K562 (cell line): ENCODE results near the gene MPHOSPH8. TPM values are rescaled to one million over a fixed set of nuclear protein-coding genes. Genes with fewer than 3 reads are reported as not detected.

ENCODE experiments used
- ATAC-seq: fragments of 200-7000 bp; cut with Tn5 transposase; 3 replicates; pipeline ENCODE4 v1.9.1; 2020; ENCODE audit warnings: moderate library complexity
- BruUV-seq: library from RNA; stranded (reverse); fragments of 400-500 nt; replicated peaks from 2 replicates; lab custom pipeline; 2021; lab: Mats Ljungman, UMichigan
- CTCF ChIA-PET: fragments of 300-600 bp; formaldehyde crosslinking; extraction: SDS; loops from one replicate; lab custom pipeline; 2021; ENCODE audit warnings: low intra/inter-chr PET ratio; lab: Yijun Ruan, JAX
- POLR2A ChIA-PET: fragments of 300-600, 350-650 bp; sonication (Branson Sonifier 250); formaldehyde crosslinking; extraction: SDS; loops from one replicate; lab custom pipeline; 2021; ENCODE audit warnings: antibody characterized with exemption, inconsistent platforms; lab: Yijun Ruan, JAX
- DNase-seq, 4 experiments: peaks; one replicate each; pipeline versions ENCODE4 v3.0.0 to v3.0.0-alpha.2; 2011 to 2018; ENCODE audit warnings: low spot score in 3 of 4, mixed read lengths in 3 of 4; ENCODE audit errors: extremely low read depth in 1 of 4
- FAIRE-seq: peaks from 2 replicates; lab custom pipeline; 2011; peaks lifted over from hg19 to GRCh38; lab: Jason Lieb, UNC
- H2AFZ ChIP-seq: 2 replicates; pipeline ENCODE4 v1.6.0; 2011; ENCODE audit warnings: low read depth, low read length, control low read depth, inconsistent platforms
- H3K27ac ChIP-seq: fragments of 200-600 bp; 3 replicates; pipeline ENCODE4 v1.8.0; 2011; ENCODE audit warnings: low read depth, mild to moderate bottlenecking, control low read depth, inconsistent platforms, low read length, moderate library complexity, mixed read lengths; ENCODE audit errors: extremely low read depth
- H3K27me3 ChIP-seq, 2 experiments: fragments of 300-600 bp in 1 of 2; 2 replicates in 1 of 2; 3 replicates in 1 of 2; pipeline versions ENCODE4 v1.6.0 to v1.8.0; 2011; ENCODE audit warnings: inconsistent platforms in 2 of 2, low read length in 2 of 2, mild to moderate bottlenecking in 1 of 2, mixed read lengths in 1 of 2, moderate library complexity in 1 of 2; ENCODE audit not compliant: control insufficient read depth in 2 of 2, insufficient read depth in 2 of 2
- H3K36me3 ChIP-seq: fragments of 300-600 bp; 3 replicates; pipeline ENCODE4 v1.8.0; 2011; ENCODE audit warnings: mild to moderate bottlenecking, low read length, inconsistent platforms; ENCODE audit not compliant: control insufficient read depth, insufficient read depth
- H3K4me1 ChIP-seq, 2 experiments: fragments of 200-600 bp in 1 of 2; replicated peaks in 1 of 2; 2 replicates in 1 of 2; 3 replicates in 1 of 2; pipeline versions ENCODE4 v1.5.1 to v1.8.0; 2011; ENCODE audit warnings: inconsistent platforms in 2 of 2, low read length in 2 of 2, mild to moderate bottlenecking in 1 of 2, mixed read lengths in 1 of 2, moderate library complexity in 1 of 2; ENCODE audit not compliant: control insufficient read depth in 2 of 2, insufficient read depth in 2 of 2
- H3K4me2 ChIP-seq: 2 replicates; pipeline ENCODE4 v1.6.1; 2011; ENCODE audit warnings: low read length, control low read depth, inconsistent platforms, mixed read lengths; ENCODE audit not compliant: insufficient read depth
- H3K4me3 ChIP-seq: fragments of 200-600 bp; sonication (generic), shearing (Covaris generic); 2 replicates; pipeline ENCODE4 v1.5.1; 2016; ENCODE audit warnings: control low read depth, inconsistent platforms
- H3K79me2 ChIP-seq: fragments of 200-600 bp; 3 replicates; pipeline ENCODE4 v1.8.0; 2011; ENCODE audit warnings: low read length, inconsistent platforms; ENCODE audit not compliant: control insufficient read depth, insufficient read depth
- H3K9ac ChIP-seq, 2 experiments: 2 replicates each; pipeline versions ENCODE4 v1.6.0 to v1.6.1; 2011; ENCODE audit warnings: low read depth in 2 of 2, low read length in 2 of 2, control low read depth in 1 of 2, inconsistent platforms in 1 of 2, mild to moderate bottlenecking in 1 of 2, mixed read lengths in 1 of 2; ENCODE audit not compliant: insufficient read depth in 1 of 2
- H3K9me1 ChIP-seq: one replicate; pipeline ENCODE4 v1.6.0; 2011; ENCODE audit warnings: inconsistent platforms, mild to moderate bottlenecking, low read length, moderate library complexity; ENCODE audit not compliant: control insufficient read depth, insufficient read depth
- H3K9me3 ChIP-seq: replicated peaks from 2 replicates; pipeline ENCODE4 v1.5.1; 2011; ENCODE audit warnings: low read depth, low read length, inconsistent platforms; ENCODE audit not compliant: control insufficient read depth, insufficient read depth
- H4K20me1 ChIP-seq: replicated peaks from 2 replicates; pipeline ENCODE4 v1.6.1; 2011; ENCODE audit warnings: low read length, inconsistent platforms, mixed read lengths; ENCODE audit not compliant: control insufficient read depth, insufficient read depth
- FOXJ3 ChIP-seq: sonication (generic); formaldehyde crosslinking; IDR thresholded peaks from 2 replicates; pipeline ENCODE4 v1.4.0; 2020; ENCODE audit warnings: mild to moderate bottlenecking, missing genetic modification reagents
- GABPA ChIP-seq: fragments of 200-800 bp; sonication (Bioruptor generic); conservative IDR thresholded peaks from 2 replicates; pipeline ENCODE4 v1.6.1; 2016; ENCODE audit warnings: low read depth, missing genetic modification characterization, missing compliant biosample characterization
- GABPB1 ChIP-seq: sonication (generic); formaldehyde crosslinking; IDR thresholded peaks from 2 replicates; pipeline ENCODE4 v1.8.0; 2022; ENCODE audit warnings: mild to moderate bottlenecking, missing genetic modification reagents
- HNRNPL ChIP-seq: fragments of 200-400 bp; formaldehyde crosslinking; IDR thresholded peaks from 2 replicates; pipeline ENCODE4 v1.6.1; 2017; ENCODE audit warnings: low read depth, mild to moderate bottlenecking, low read length
- KDM4B ChIP-seq, 2 experiments: fragments of 450-650 bp in 1 of 2; sonication (generic) in 1 of 2; IDR thresholded peaks; 2 replicates each; pipeline ENCODE4 v1.6.1; 2016 to 2017; ENCODE audit warnings: borderline replicate concordance in 2 of 2, antibody characterized with exemption in 1 of 2, low read depth in 1 of 2, mild to moderate bottlenecking in 1 of 2
- MCM7 ChIP-seq, 2 experiments: fragments of 450-650 bp; IDR thresholded peaks; 2 replicates each; pipeline ENCODE4 v1.6.1; 2016 to 2018
- NR2C2 ChIP-seq, 2 experiments: fragments of 200-800 bp in 1 of 2; sonication (Bioruptor generic) in 1 of 2; sonication (generic) in 1 of 2; formaldehyde crosslinking in 1 of 2; IDR thresholded peaks; 2 replicates each; pipeline versions ENCODE4 v1.6.1 to v1.8.0; 2016 to 2022; ENCODE audit warnings: mild to moderate bottlenecking in 1 of 2, missing compliant biosample characterization in 1 of 2, missing genetic modification characterization in 1 of 2, missing genetic modification reagents in 1 of 2
- ZBTB33 ChIP-seq: sonication (generic); formaldehyde crosslinking; IDR thresholded peaks from 2 replicates; pipeline ENCODE4 v1.8.1; 2023; ENCODE audit warnings: mild to moderate bottlenecking, missing genetic modification reagents
- ZNF134 ChIP-seq: fragments of 250-450 bp; sonication (Bioruptor Pico); conservative IDR thresholded peaks from 2 replicates; pipeline ENCODE4 v1.4.0; 2020
- ZNF398 ChIP-seq: fragments of 250-450 bp; sonication (Bioruptor Pico); IDR thresholded peaks from 2 replicates; pipeline ENCODE4 v1.8.0; 2021; ENCODE audit warnings: moderate library complexity, mild to moderate bottlenecking, inconsistent platforms
- WGBS: fragments of 100-300 bp; shearing (Covaris generic); methylation state at CpG from one replicate; pipeline ENCODE4 v1.1.6; 2016; ENCODE audit warnings: low coverage, mixed read lengths; ENCODE audit not compliant: insufficient coverage; ENCODE audit errors: missing lambda C conversion rate; 5-methylcytosine and 5-hydroxymethylcytosine counted together
- in situ Hi-C: fragments of 300-500 bp; cut with MboI; formaldehyde crosslinking; loops from 4 replicates; pipeline ENCODE4 v1.15.0; 2018; ENCODE audit warnings: inconsistent platforms, mixed read lengths
- intact Hi-C: fragments of 100-400 bp; cut with micrococcal nuclease; formaldehyde crosslinking; loops from 2 replicates; pipeline ENCODE4 v1.14.2; 2022
- polyA plus RNA-seq, 8 experiments: library from polyadenylated mRNA; depleted of rRNA in 4 of 8; stranded (reverse) in 5 of 8; unstranded in 3 of 8; fragments of >200 nt; fragmentation: Nextera tagmentation in 2 of 8; fragmentation: Illumina TruSeq in 1 of 8; extraction: Ambion mirVana in 2 of 8; extraction: Trizol in 1 of 8; gene quantifications; 2 replicates each; pipeline versions ENCODE4 v1.2.1 to v1.2.3, GENCODE V29; 2011 to 2014; ENCODE audit warnings: inconsistent platforms in 1 of 8, missing spikeins in 1 of 8
- total RNA-seq, 7 experiments: library from RNA; depleted of rRNA in 6 of 7; stranded (reverse); fragments of >200 nt in 6 of 7; fragmentation: Illumina TruSeq in 2 of 7; extraction: Trizol in 2 of 7; gene quantifications; 2 replicates each; pipeline versions ENCODE4 v1.2.1 to v1.2.3, GENCODE V29; 2011 to 2021; ENCODE audit warnings: low replicate concordance in 1 of 7
- TF ChIP-seq, protein P1 (sequence below), 2 experiments: fragments of 200-800 bp in 1 of 2; sonication (Bioruptor generic) in 1 of 2; sonication (generic) in 1 of 2; formaldehyde crosslinking in 1 of 2; IDR thresholded peaks in 1 of 2; conservative IDR thresholded peaks in 1 of 2; 2 replicates each; pipeline versions ENCODE4 v1.5.0 to v1.6.1; 2016 to 2020; ENCODE audit warnings: missing compliant biosample characterization in 1 of 2, missing genetic modification characterization in 1 of 2, missing genetic modification reagents in 1 of 2
- TF ChIP-seq, protein P2 (sequence below), 3 experiments: IDR thresholded peaks in 2 of 3; conservative IDR thresholded peaks in 1 of 3; 2 replicates each; pipeline ENCODE4 v1.5.1; 2011 to 2012; ENCODE audit warnings: low read length in 3 of 3, mild to moderate bottlenecking in 3 of 3, control low read depth in 2 of 3, improper control_type of control experiment in 1 of 3, inconsistent platforms in 1 of 3, low read depth in 1 of 3, mixed read lengths in 1 of 3, moderate library complexity in 1 of 3; ENCODE audit not compliant: insufficient read depth in 2 of 3

Gene MPHOSPH8
- total and polyA plus RNA-seq, 9 of the 15 experiments (the other 6 are each of a cell fraction or from before 2014, with no cell fraction given), result 10.3 to 24.8 (median 16.6) TPM

- DNase-seq, result no peak
- FAIRE-seq, result no peak
- H3K9me1 ChIP-seq, result no peaks in the 10 kb centered on the region
- H3K4me2 ChIP-seq, result no peak overlapping the region
- POLR2A ChIA-PET, result no interaction called here
- in situ Hi-C loops, result no loop called here
- H3K9ac ChIP-seq, result no peak overlapping the region
- no peak overlapping the region for H3K27ac ChIP-seq
- H3K4me1 ChIP-seq, result no peaks in the 10 kb centered on the region
- peaks cover 32% of the 10 kb centered on the region for H3K36me3 ChIP-seq
- ATAC-seq, result peak; percentile 29; the same call in 2 of the 3 replicates
- no peaks in the 10 kb centered on the region for H3K79me2 ChIP-seq
- no peak overlapping the region for H2AFZ ChIP-seq
- H4K20me1 ChIP-seq, result no peaks in the 10 kb centered on the region
- H3K27me3 ChIP-seq, result no peaks in the 10 kb centered on the region
- intact Hi-C loops, result no loop called here
- no TSS peak for BruUV-seq
- WGBS, result 20% methylated on average over 4 of the region's 4 CpGs
- CTCF ChIA-PET, result no interaction called here
- no peak overlapping the region for H3K4me3 ChIP-seq
- H3K9me3 ChIP-seq, result no peaks in the 10 kb centered on the region
- no peak for TF ChIP-seq ZBTB33
- no peak for TF ChIP-seq ZNF398 (CRISPR knock-in tag)
- no peak for TF ChIP-seq FOXJ3 (CRISPR knock-in tag)
- no peak for TF ChIP-seq GABPB1 (CRISPR knock-in tag)
- TF ChIP-seq NR2C2 (CRISPR knock-in tag; IDR thresholded peaks at IDR 0.05), result no peak
- no peak for TF ChIP-seq NR2C2 (tag; IDR thresholded peaks at IDR 0.05)
- no peak for TF ChIP-seq HNRNPL
- no peak for TF ChIP-seq KDM4B (IDR thresholded peaks at IDR 0.05; ENCODE audit: borderline replicate concordance in 2 of 2, low read depth in 1 of 2)
- TF ChIP-seq, protein P1, sequence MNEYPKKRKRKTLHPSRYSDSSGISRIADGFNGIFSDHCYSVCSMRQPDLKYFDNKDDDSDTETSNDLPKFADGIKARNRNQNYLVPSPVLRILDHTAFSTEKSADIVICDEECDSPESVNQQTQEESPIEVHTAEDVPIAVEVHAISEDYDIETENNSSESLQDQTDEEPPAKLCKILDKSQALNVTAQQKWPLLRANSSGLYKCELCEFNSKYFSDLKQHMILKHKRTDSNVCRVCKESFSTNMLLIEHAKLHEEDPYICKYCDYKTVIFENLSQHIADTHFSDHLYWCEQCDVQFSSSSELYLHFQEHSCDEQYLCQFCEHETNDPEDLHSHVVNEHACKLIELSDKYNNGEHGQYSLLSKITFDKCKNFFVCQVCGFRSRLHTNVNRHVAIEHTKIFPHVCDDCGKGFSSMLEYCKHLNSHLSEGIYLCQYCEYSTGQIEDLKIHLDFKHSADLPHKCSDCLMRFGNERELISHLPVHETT (CRISPR knock-in tag; conservative IDR thresholded peaks at IDR 0.05 in 1 of 2, IDR thresholded peaks at IDR 0.05 in 1 of 2), result no peak
- no peak for TF ChIP-seq GABPA (tag)
- TF ChIP-seq ZNF134 (CRISPR knock-in tag), result no peak
- TF ChIP-seq, protein P2, sequence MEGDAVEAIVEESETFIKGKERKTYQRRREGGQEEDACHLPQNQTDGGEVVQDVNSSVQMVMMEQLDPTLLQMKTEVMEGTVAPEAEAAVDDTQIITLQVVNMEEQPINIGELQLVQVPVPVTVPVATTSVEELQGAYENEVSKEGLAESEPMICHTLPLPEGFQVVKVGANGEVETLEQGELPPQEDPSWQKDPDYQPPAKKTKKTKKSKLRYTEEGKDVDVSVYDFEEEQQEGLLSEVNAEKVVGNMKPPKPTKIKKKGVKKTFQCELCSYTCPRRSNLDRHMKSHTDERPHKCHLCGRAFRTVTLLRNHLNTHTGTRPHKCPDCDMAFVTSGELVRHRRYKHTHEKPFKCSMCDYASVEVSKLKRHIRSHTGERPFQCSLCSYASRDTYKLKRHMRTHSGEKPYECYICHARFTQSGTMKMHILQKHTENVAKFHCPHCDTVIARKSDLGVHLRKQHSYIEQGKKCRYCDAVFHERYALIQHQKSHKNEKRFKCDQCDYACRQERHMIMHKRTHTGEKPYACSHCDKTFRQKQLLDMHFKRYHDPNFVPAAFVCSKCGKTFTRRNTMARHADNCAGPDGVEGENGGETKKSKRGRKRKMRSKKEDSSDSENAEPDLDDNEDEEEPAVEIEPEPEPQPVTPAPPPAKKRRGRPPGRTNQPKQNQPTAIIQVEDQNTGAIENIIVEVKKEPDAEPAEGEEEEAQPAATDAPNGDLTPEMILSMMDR (IDR thresholded peaks at IDR 0.05 in 2 of 3, conservative IDR thresholded peaks at IDR 0.05 in 1 of 3; ENCODE audit: insufficient read depth in 2 of 3, low read depth in 1 of 3, low read length in 3 of 3), result no peak
- TF ChIP-seq MCM7 (IDR thresholded peaks at IDR 0.05), result no peak
These were observed 24.6 kb downstream of the MPHOSPH8 start for GRCh38 chr13:19657872-19658591.
